HS-5 (cell line): ENCODE data around the gene RGS11.

Source experiments
- DNase-seq: peaks from one replicate; pipeline ENCODE4 v3.0.0-alpha.2; 2012; ENCODE audit warnings: low read depth

Gene RGS11

DNA sequence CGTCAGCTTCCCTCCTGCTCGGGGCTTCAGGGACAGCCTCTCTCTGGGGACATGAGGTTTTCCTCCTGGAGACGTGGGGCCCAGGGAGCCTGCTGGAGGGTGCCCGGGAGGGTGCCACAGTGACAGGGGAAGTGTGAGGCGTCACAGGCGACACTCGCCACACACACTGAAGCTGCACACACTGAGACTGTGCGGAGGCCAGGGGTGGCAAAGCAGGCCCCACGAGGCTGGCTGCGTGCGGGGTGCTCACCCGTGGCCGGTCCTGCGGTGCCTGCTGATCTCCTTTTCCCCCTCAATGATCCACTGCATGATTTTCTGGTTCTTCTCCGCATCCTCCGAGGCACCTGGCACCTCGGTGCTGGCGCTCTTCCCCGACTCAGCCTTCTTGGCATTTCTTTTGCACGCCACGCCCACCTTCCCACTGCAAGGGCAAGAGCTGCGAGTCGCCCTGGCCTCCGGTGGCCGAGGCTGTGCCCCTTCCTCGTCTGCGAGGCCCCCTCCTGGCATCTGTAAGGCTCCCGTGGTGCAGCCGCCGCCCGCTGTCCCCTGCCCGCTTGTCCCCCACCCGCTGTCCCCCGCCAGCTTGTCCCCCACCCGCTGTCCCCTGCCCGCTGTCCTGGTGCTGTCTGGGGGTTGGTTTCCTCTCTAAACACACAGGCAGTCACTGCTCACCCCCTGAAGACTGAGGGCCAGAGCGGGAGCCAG, 21.2 kb upstream of the RGS11 start:
- DNase-seq, result no peak

DNA sequence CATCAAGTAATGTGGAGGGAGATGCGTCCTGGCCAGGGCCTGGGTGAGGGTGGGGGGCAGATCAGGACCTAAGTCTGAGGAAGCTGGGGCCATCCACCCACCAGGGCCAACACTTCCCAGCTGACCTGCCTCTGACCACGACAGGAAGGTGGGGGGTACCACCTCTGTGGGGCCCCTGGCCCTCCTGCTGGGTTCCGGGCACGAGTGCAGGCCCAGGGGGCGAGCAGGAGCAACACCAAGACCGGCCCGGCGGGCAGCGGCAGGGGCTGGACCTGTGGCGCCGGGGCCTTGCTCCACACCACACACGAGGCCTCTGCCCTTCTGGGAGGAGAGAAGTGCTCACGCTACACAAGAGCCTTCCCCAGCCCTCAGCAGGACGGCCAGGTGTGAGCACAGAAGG, 20.5 kb upstream of the RGS11 start:
- no peak for DNase-seq

DNA sequence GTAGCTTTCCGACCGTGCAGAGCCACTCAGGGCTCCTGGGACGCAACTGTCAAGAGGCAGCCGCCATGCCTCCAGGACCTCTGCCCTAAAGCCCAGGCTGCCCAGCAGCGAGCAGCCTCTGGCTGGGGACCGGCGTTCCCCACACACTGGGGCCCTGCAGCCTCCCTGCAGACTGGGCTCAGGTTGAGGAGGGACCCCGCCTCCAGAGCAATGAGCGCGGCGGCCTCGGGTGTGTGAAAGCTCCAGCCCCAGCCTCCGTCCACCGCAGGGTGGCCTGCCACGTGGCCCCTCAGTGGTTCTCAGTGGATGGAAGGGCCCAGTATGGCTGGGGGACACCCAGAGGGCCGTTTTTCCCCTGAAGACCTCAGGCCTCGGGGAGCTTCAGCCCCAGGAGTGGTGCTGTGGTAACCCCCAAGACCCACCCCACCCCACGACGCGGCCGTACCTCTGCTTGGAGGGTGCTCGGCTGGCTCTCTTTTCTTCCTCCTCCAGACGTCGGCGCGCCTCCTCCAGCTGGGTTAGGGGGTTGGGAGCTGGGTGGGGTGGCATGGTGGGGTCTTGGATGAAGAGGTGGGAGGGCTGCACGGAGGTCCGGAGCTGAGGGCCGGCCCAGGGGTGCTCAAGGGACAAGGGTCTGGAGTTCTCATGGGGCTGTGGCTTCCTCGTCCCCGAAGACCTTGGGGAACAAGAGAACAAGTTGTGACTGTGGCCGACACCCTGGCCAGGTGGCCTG, 17.5 kb upstream of the RGS11 start:
- DNase-seq, result no peak

DNA sequence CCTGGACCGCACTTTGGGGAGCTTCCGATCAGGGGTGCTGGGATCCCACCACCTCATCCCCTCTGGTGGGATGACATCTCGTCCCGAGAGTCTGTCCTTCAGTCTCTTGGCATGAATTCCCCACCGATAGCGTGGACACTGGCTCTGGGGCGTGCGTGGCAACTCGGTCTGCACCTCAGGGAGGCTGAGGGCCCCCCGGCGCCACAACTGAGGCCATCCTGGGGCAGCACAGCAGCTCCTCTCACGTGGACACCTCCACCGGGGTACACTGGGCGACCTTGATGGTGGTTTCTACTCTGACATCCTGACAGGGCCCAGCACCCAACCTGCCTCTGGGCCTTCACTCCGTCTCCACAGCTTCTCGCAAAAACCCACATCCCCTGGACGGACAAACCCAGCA, 15.8 kb upstream of the RGS11 start:
- DNase-seq, result no peak

DNA sequence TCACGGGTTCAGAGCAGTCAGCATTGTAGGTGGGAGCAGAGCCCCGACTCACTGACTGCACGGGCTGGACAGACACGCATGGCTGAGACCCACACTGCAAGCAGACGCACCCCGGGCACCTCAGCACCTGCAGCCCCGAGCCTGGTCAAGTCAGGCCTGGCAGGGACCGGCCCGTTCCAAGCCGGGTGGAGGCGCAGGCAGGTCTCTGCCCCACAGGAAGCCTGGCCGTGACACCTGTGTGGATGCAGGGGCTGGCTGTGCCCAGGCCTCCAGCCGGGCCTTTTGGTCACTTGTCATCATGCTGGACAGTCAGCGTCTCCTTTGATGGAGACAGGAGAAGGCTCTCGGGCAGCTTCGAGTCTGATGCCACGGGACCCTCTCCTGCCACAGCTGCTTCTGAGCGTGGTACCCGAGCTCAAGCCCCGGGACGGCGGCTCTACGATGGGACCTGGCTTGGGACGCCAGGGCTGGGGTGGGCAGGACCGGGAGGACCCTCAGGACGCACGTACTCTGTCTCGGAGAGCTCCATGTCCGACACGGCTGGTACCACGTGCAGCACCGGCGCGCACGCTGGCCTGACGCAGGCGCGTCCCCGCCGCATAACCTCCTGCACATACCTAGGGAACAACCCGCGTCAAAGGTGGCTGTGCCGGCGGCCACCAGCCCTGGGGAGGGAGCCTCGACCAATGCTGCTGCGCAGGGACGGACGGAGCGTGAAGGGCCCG, 15.1 kb upstream of the RGS11 start:
- no peak for DNase-seq

DNA sequence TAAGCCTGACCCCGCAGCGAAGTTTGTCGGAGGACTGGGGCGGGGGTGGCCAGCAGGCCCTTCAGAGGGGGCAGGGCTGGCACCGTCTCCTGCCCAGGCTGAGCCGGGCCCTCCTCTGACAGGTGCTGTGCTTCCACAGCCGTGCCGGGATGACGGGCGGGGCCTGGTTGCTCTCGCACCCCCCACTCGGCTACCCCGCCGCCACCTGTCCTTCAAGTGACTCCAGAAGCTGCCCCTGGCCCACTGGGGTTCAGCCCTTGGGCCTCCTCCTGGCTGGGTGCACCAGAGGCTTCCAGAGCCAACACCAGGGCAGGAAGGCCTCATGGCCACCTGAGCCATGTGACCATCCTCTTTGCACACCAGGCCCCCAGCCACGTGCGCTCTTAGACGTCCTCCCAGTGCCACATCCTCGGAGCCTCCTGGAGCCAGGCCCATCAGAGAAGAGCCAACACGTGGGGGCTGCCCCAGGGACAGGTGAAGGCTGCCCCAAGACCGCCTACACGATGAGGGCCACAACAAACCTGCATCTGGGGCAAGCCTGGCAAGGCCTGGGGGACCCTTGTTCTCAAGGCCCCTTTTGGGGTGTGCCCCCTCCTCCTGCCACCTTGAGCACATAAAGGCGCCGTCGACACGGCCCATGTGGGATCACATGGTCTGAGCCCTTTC, 14.4 kb upstream of the RGS11 start:
- no peak for DNase-seq

DNA sequence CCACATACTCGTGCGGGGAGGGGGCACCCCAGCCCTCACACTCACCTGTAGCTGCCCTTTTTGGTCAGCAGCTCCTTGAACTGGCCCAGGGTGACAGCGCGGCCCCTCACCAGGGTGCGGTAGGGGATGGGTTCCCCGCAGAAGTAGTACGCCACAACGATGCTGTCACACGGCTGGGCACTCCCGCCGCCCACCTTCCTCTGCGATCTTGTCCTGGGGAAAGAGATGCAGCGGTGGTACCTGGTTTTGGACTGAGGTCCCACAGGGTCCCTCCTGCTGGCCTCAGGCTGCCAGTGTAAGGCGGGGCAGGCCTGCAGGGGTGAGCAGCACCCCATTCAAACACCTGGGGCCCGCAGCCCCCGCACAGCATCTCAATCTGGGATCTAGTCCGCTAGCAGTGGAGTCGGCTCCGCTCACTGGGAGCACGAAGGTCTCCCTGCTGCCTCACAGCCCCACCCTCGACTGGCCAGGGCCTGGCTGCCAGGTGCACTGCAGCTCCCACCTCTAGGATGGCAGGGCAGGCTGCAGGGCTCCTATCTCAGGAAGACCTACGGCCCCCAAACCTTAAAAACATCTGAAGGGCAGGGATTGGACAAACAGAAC, 13.8 kb upstream of the RGS11 start:
- no peak for DNase-seq

DNA sequence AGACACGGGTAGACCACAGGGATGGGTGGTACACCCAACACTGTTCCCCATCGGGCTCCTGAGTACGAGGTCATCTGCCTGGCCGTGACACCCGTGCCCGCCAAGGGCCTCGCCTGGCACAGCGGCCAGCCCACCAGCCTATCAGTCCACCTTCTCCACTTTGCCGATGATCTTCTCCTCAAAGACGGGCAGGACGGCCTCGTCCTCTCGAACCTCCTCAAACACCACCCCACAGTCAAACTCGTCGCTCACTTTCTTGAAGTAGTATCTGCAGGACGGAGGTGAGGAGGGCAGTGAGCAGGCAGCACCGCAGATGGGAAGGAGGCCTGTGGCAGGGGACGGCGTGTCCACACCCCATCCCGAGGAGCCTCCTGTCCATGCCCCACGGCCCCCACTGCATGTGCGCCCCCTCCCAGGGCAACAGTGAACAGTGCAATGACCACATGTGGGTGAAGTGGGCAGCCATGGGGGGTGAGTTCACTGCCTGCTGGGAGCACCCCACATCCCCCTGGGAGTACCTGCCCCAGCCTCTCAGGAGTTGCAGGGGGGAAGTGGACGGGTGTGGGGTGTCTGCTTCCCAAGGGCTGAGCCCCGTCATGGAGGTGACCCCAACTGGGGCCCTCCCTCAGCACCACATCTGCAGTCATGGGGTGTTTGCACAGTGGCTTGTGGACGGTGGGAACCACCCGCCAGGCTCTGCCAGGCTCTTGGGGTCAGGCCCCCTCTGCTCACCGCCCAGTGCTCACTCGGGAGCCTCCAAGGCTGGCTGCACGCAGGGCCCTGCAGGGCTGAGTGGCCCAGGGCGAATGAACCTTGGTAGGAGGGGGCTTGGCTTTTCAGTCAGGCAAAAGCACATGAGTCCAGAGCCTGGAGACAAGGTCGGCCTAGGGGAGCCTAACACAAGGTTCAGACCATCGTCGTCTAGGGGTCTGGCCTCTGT, 12.5 kb upstream of the RGS11 start:
- no peak for DNase-seq

DNA sequence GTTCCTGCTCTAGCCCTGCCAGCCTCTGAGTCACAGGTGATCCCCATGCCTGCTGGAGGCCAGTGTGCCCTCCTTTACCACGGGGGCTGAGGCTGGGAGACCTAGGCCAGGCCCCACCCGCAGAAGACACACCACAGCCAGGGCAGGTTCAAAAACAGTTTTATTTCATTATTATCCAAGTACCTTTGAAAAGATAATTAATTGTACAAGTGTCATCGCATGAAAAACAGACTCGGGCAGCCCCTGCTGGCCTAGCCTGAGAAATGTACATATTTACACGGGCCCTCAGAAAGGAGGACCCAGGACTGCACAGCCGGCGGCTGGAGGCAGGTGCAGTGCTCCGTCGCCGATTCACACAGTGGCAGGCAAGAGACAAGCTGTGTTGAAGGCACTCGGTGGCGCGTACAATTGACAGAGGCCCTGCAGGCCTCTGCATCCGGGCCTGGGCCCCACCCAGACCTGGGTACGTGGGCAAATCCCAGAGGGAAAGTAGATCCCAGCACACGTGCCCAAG, 11.6 kb upstream of the RGS11 start:
- no peak for DNase-seq

DNA sequence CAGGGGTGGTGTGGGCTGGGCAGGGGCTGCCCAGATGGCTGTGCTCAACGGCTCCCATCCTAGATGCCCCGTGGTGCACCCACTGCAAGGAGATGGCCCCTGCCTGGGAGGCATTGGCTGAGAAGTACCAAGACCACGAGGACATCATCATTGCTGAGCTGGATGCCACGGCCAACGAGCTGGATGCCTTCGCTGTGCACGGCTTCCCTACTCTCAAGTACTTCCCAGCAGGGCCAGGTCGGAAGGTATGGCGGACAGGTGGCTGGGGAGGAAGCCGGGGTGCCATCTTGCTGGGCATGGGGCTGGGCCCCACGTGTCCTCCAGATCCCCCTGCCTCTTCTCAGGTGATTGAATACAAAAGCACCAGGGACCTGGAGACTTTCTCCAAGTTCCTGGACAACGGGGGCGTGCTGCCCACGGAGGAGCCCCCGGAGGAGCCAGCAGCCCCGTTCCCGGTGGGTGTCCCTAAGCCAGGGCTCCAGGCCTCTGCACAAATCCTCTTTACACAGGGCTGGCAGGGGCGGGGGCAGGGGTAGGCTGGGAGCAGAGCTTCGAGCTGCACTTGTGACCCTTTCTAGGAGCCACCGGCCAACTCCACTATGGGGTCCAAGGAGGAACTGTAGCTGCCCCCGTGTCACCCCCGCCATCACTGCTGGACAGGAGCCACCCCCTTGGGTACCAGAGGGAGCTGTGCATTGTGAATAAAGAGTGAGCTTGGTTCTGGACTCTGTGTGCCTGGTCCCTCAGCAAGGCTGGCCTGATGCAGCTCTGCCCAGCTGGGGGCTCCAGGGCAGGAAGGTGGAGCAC, 10.9 kb upstream of the RGS11 start:
- no peak for DNase-seq

DNA sequence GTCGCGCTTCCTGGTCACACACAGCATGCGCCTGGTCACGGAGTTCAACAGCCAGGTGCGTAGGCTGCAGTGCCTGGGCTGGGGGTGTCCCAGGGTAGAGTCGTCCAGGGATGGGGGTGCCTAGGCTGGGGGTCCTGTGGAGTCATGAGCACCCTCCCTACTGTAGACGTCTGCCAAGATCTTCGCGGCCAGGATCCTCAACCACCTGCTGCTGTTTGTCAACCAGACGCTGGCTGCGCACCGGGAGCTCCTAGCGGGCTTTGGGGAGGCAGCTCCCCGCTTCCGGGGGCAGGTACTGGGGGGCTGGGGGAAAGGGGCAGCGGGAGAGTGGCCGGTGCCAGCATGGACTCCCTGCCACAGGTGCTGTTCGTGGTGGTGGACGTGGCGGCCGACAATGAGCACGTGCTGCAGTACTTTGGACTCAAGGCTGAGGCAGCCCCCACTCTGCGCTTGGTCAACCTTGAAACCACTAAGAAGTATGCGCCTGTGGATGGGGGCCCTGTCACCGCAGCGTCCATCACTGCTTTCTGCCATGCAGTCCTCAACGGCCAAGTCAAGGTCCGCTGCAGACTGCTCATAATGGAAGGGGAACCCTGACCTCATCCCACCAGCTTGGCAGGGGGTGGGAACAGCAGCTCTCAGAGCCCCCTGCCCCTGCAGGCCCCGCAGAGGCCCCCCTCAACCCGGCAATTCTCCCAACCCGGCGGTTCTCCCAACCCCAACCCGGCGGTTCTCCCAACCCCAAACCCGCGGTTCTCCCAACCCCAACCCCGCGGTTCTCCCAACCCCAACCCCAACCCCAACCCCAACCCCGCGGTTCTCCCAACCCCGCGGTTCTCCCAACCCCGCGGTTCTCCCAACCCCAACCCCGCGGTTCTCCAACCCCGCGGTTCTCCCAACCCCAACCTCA, 9.7 kb upstream of the RGS11 start:
- DNase-seq, result no peak

DNA sequence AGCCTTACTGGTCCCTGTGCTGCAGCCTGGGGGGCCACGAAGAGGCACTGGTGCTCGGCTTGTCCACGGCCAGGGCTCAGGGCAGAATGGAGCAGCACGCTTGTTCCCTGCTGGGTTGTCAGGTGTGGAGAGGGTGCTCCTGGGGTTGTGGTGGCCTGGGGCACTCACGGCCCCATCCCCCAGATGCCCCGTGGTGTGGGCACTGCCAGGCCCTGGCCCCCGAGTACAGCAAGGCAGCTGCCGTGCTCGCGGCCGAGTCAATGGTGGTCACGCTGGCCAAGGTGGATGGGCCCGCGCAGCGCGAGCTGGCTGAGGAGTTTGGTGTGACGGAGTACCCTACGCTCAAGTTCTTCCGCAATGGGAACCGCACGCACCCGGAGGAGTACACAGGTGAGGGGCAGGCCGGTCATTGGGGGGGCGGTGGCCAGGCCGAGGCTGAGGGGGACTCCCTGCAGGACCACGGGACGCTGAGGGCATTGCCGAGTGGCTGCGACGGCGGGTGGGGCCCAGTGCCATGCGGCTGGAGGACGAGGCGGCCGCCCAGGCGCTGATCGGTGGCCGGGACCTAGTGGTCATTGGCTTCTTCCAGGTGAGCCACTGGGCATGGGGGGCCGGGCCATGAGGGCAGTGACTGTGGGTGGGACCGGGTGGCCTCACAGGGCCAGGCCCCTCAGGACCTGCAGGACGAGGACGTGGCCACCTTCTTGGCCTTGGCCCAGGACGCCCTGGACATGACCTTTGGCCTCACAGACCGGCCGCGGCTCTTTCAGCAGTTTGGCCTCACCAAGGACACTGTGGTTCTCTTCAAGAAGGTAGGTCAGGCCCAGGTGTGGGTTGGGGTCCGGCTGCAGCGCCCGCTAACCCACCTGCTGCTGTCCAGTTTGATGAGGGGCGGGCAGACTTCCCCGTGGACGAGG, 8.7 kb upstream of the RGS11 start:
- no peak for DNase-seq

DNA sequence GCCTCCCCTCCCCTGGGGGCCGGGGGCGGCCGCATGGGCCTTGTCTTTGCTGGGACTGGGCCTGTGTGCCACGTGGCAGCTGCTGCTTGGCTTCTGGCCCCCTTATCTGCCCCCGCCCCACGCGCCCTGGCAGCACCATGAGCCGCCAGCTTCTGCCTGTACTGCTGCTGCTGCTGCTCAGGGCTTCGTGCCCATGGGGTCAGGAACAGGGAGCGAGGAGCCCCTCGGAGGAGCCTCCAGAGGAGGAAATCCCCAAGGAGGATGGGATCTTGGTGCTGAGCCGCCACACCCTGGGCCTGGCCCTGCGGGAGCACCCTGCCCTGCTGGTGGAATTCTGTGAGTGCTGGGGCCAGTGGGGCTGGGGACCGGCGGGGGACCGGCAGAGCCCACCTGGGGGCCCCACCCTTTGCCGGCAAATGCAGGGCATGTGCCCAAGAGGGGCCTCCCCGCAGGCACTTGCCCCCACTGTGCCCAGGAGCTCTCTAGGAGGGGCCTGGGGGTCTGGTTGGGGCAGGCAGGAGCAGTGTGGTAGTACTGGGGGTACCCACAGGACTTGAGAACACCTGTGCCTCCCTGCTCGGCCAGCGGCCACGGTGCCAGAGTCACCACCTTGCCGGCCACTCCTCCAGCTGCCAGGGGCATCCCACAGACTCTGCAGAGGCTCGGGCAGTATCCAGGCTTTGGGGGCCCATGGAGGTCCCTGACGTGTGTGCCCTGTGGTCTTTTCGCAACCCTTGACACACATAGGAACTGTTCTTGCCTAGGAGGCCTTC, 7.5 kb upstream of the RGS11 start, which contains the start of gene PDIA2:
Gene PDIA2, plus strand, starts transcription at position 132 of the 773 bp plus-strand sequence. Its CDS starts 6 bp downstream, at position 138.
- DNase-seq, result no peak

DNA sequence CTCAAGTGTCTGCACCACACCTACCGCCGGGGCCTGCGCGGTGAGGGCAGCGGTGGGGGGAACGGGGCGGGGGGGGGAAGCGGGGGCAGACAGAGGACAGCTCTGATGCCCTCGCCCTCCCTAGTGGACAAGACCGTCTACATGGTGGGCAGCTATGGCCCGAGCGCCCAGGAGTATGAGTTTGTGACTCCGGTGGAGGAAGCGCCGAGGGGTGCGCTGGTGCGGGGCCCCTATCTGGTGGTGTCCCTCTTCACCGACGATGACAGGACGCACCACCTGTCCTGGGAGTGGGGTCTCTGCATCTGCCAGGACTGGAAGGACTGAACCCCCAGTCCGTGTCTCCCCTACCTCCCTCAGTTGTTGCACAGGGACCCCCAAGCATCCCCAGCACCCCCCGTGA, 6.7 kb upstream of the RGS11 start:
- no peak for DNase-seq

DNA sequence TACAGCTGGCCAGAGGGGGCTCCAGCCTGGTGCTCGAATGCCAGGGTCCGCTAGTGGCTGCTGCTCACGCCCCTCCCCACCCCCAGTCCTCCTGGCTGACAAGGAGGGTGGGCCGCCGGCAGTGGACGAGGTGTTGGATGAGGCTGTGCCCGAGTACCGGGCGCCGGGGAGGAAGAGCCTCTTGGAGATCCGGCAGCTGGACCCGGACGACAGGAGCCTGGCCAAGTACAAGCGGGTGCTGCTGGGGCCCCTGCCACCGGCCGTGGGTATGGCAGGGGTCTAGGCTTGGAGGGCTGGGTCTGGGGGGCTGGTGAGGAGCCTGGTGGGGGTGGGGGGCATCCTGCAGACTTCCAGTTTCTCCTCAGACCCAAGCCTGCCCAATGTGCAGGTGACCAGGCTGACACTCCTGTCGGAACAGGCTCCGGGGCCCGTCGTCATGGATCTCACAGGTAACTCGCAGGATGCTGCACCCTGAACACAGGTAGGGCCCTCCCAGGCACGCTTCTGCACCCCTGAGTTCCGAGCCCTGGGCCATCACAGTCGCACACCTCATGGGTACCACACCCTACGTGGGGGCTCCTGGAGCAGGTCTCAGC, 6.0 kb upstream of the RGS11 start:
- no peak for DNase-seq

DNA sequence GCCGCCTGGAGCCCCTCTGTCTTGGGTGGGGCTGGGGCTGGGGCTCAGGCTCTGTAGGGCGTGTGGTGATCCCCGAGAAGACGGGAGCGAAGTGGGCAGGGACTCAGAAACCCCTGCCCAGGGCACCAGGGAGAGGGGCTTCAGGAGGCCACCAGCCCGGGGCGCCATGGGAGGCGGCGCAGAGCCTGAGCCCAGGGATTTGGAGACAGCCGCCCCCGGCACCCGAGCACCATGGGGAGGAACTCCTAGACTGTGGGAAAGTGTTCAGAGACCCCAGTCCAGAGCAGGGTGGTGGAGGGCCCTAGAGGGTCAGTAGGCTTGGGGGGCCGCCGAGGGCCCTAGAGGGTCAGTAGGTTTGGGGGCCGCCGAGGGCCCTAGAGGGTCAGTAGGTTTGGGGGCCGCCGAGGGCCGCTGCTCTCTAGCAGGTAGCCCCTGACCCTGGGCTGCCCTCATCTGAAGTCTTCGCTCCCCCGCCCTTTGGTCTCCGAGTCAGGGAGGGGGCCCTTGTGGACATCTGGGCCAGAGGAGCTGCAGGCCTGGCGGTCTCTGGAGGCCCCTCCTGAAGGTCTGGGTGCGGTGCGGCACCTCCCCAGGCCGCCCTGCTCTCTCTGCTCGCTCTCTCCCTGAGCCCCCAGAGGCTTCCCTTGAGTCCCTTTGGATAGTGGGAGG, 5.4 kb upstream of the RGS11 start:
- no peak for DNase-seq
